ENCODE measurements around the gene FNDC3B.

GRCh38 chr3:172354931-172355499 is 315.6 kb downstream of the FNDC3B start:
- TF ChIP-seq GATA3 (IDR thresholded peaks at IDR 0.05; ENCODE audit: low read depth, low read length) (no peak), GATA2 (IDR thresholded peaks at IDR 0.05; ENCODE audit: low read depth, low read length) (no peak)
